Loucy (cell line): ENCODE measurements around the gene PFKFB2.

Experiments
- H2AFZ ChIP-seq: fragments of 200-600 bp; sonication (generic); 2 replicates; pipeline ENCODE4 v1.6.0; 2016; ENCODE audit warnings: antibody characterized with exemption, mild to moderate bottlenecking, low read length, moderate library complexity
- H3F3A ChIP-seq: fragments of 200-600 bp; 2 replicates; pipeline ENCODE4 v1.6.0; 2016; ENCODE audit warnings: antibody characterized with exemption, low read depth, mild to moderate bottlenecking
- H3K27me3 ChIP-seq: fragments of 200-600 bp; sonication (generic); 2 replicates; pipeline ENCODE4 v1.6.1; 2014; ENCODE audit warnings: low read length, mild to moderate bottlenecking; ENCODE audit not compliant: insufficient read depth, poor library complexity, severe bottlenecking
- H3K36me3 ChIP-seq: fragments of 200-600 bp; sonication (generic); 2 replicates; pipeline ENCODE4 v1.6.1; 2016; ENCODE audit warnings: low read length; ENCODE audit not compliant: insufficient read depth
- H3K4me1 ChIP-seq: fragments of 200-600 bp; sonication (generic); 2 replicates; pipeline ENCODE4 v1.5.1; 2014; ENCODE audit warnings: low read length, mild to moderate bottlenecking; ENCODE audit not compliant: insufficient read depth, poor library complexity, severe bottlenecking
- H3K4me2 ChIP-seq: fragments of 200-600 bp; sonication (generic); 2 replicates; pipeline ENCODE4 v1.6.0; 2014; ENCODE audit warnings: antibody characterized with exemption, low read length, low read depth, mild to moderate bottlenecking; ENCODE audit not compliant: poor library complexity, severe bottlenecking
- H3K4me3 ChIP-seq: fragments of 200-600 bp; sonication (generic); 2 replicates; pipeline ENCODE4 v1.5.1; 2014; ENCODE audit warnings: low read length, mild to moderate bottlenecking, mixed read lengths; ENCODE audit not compliant: poor library complexity, severe bottlenecking
- H3K79me2 ChIP-seq: fragments of 200-600 bp; sonication (generic); 2 replicates; pipeline ENCODE4 v1.6.1; 2014; ENCODE audit warnings: low read length; ENCODE audit not compliant: insufficient read depth
- H3K9ac ChIP-seq: fragments of 200-600 bp; sonication (generic); 2 replicates; pipeline ENCODE4 v1.6.0; 2014; ENCODE audit warnings: mild to moderate bottlenecking, low read depth, low read length, moderate library complexity; ENCODE audit not compliant: poor library complexity, severe bottlenecking
- H3K9me2 ChIP-seq: fragments of 200-600 bp; sonication (generic); replicated peaks from 2 replicates; pipeline ENCODE4 v1.6.1; 2016; ENCODE audit warnings: low read depth, low read length, mixed read lengths
- H3K9me3 ChIP-seq: fragments of 200-600 bp; sonication (generic); 2 replicates; pipeline ENCODE4 v1.6.1; 2014; ENCODE audit warnings: mild to moderate bottlenecking, antibody characterized with exemption, low read length, low read depth; ENCODE audit not compliant: insufficient read depth
- H4K20me1 ChIP-seq: fragments of 200-600 bp; sonication (generic); 2 replicates; pipeline ENCODE4 v1.6.0; 2014; ENCODE audit warnings: antibody characterized with exemption, low read length, mild to moderate bottlenecking; ENCODE audit not compliant: insufficient read depth, poor library complexity, severe bottlenecking
- CTCF ChIP-seq: fragments of 200-600 bp; sonication (generic); conservative IDR thresholded peaks from 2 replicates; pipeline ENCODE4 v1.5.1; 2014; ENCODE audit warnings: mild to moderate bottlenecking, antibody characterized with exemption, low read length
- EZH2phosphoT487 ChIP-seq: fragments of 200-600 bp; IDR thresholded peaks from 2 replicates; pipeline ENCODE4 v1.6.1; 2018; ENCODE audit warnings: antibody characterized with exemption, mild to moderate bottlenecking, moderate library complexity, borderline replicate concordance

Gene PFKFB2

GRCh38 chr1:207047505-207047904, 5.6 kb upstream of the PFKFB2 start:
- peak overlapping the region; percentile 68 for H3K4me2 ChIP-seq
- peak overlapping the region; percentile 23 for H3K4me3 ChIP-seq

GRCh38 chr1:207048041-207048440, 5.0 kb upstream of the PFKFB2 start:
- Histone ChIP-seq H3K36me3 (no peaks in the 10 kb centered on the region), H3K4me1 (peaks cover 4% of the 10 kb centered on the region)
- TF ChIP-seq EZH2phosphoT487 (no peak), CTCF (no peak)

More at GRCh38 chr1:207047505-207047904, 5.6 kb upstream of the PFKFB2 start:
- H3K9ac ChIP-seq = no peak overlapping the region
- H3K36me3 ChIP-seq = no peaks in the 10 kb centered on the region
- peaks cover 10% of the 10 kb centered on the region for H4K20me1 ChIP-seq
- H3K79me2 ChIP-seq = peaks cover 37% of the 10 kb centered on the region
- no peaks in the 10 kb centered on the region for H3K27me3 ChIP-seq
- no peak for TF ChIP-seq CTCF
- TF ChIP-seq EZH2phosphoT487 = no peak
- peaks cover 4% of the 10 kb centered on the region for H3K4me1 ChIP-seq
- no peaks in the 10 kb centered on the region for H3K9me2 ChIP-seq
- H2AFZ ChIP-seq = no peak overlapping the region
- H3K9me3 ChIP-seq = no peaks in the 10 kb centered on the region
- no peaks in the 10 kb centered on the region for H3F3A ChIP-seq

GRCh38 chr1:207049054-207049453, 4.0 kb upstream of the PFKFB2 start:
- Histone ChIP-seq H3K9me3 (no peaks in the 10 kb centered on the region), H3K9me2 (no peaks in the 10 kb centered on the region), H3K27me3 (no peaks in the 10 kb centered on the region), H4K20me1 (peaks cover 10% of the 10 kb centered on the region), H3K4me1 (peaks cover 4% of the 10 kb centered on the region), H3K4me2 (peak overlapping the region; percentile 68), H3F3A (no peaks in the 10 kb centered on the region), H2AFZ (no peak overlapping the region), H3K36me3 (no peaks in the 10 kb centered on the region), H3K9ac (peak overlapping the region; percentile 77), H3K79me2 (peaks cover 37% of the 10 kb centered on the region), H3K4me3 (peak overlapping the region; percentile 79)
- TF ChIP-seq EZH2phosphoT487 (no peak), CTCF (no peak)

More at GRCh38 chr1:207048041-207048440, 5.0 kb upstream of the PFKFB2 start:
- peaks cover 10% of the 10 kb centered on the region for H4K20me1 ChIP-seq
- peaks cover 37% of the 10 kb centered on the region for H3K79me2 ChIP-seq
- H2AFZ ChIP-seq = no peak overlapping the region
- no peaks in the 10 kb centered on the region for H3K9me3 ChIP-seq
- no peak overlapping the region for H3K9ac ChIP-seq
- H3F3A ChIP-seq = no peaks in the 10 kb centered on the region
- no peaks in the 10 kb centered on the region for H3K27me3 ChIP-seq
- H3K4me3 ChIP-seq = peak overlapping the region; percentile 23
- peak overlapping the region; percentile 68 for H3K4me2 ChIP-seq
- no peaks in the 10 kb centered on the region for H3K9me2 ChIP-seq
